DOHH2 (cell line): Measurements from ENCODE around the gene R3HDM2.

Experiments
- H3F3A ChIP-seq: fragments of 200-600 bp; sonication (generic), shearing (Covaris generic); 2 replicates; pipeline ENCODE4 v1.6.0; 2016; ENCODE audit warnings: antibody characterized with exemption, mild to moderate bottlenecking; ENCODE audit not compliant: control insufficient read depth, insufficient read depth
- H3K27ac ChIP-seq: fragments of 200-600 bp; sonication (generic); 2 replicates; pipeline ENCODE4 v1.5.1; 2014; ENCODE audit warnings: low read depth, mild to moderate bottlenecking, low read length, moderate library complexity
- H3K27me3 ChIP-seq: fragments of 200-600 bp; sonication (generic); 2 replicates; pipeline ENCODE4 v1.6.1; 2014; ENCODE audit warnings: mild to moderate bottlenecking, low read length, mixed read lengths; ENCODE audit not compliant: control insufficient read depth
- H3K36me3 ChIP-seq: fragments of 200-600 bp; sonication (generic); 2 replicates; pipeline ENCODE4 v1.6.1; 2014; ENCODE audit warnings: mild to moderate bottlenecking, low read length, moderate library complexity, mixed read lengths; ENCODE audit not compliant: control insufficient read depth
- H3K4me1 ChIP-seq: fragments of 200-600 bp; sonication (generic); 2 replicates; pipeline ENCODE4 v1.6.1; 2014; ENCODE audit warnings: mild to moderate bottlenecking, low read length, mixed read lengths; ENCODE audit not compliant: control insufficient read depth
- H3K4me2 ChIP-seq: fragments of 200-600 bp; sonication (generic); 2 replicates; pipeline ENCODE4 v1.6.0; 2014; ENCODE audit warnings: mild to moderate bottlenecking, low read length, moderate library complexity
- H3K4me3 ChIP-seq: fragments of 200-600 bp; sonication (generic); 2 replicates; pipeline ENCODE4 v1.5.1; 2014; ENCODE audit warnings: mild to moderate bottlenecking, low read length, mixed read lengths
- H3K79me2 ChIP-seq: fragments of 200-600 bp; sonication (generic); 2 replicates; pipeline ENCODE4 v1.6.1; 2014; ENCODE audit warnings: mild to moderate bottlenecking, low read length, mixed read lengths; ENCODE audit not compliant: control insufficient read depth
- H3K9me2 ChIP-seq: fragments of 200-600 bp; sonication (generic); replicated peaks from 2 replicates; pipeline ENCODE4 v1.6.1; 2014; ENCODE audit warnings: mild to moderate bottlenecking, low read length, mixed read lengths; ENCODE audit not compliant: control insufficient read depth
- H3K9me3 ChIP-seq: fragments of 200-600 bp; sonication (generic); 2 replicates; pipeline ENCODE4 v1.6.1; 2014; ENCODE audit warnings: antibody characterized with exemption, low read length, mixed read lengths; ENCODE audit not compliant: control insufficient read depth, insufficient read depth
- H4K20me1 ChIP-seq: fragments of 200-600 bp; sonication (generic); 2 replicates; pipeline ENCODE4 v1.6.0; 2014; ENCODE audit warnings: low read depth, mild to moderate bottlenecking, antibody characterized with exemption, low read length, moderate library complexity; ENCODE audit not compliant: control insufficient read depth, insufficient read depth
- CTCF ChIP-seq: fragments of 200-600 bp; sonication (generic); IDR thresholded peaks from one replicate; pipeline ENCODE4 v1.5.1; 2014; ENCODE audit warnings: antibody characterized with exemption, mild to moderate bottlenecking, low read depth, low read length; ENCODE audit not compliant: poor library complexity, severe bottlenecking
- EZH2phosphoT487 ChIP-seq: fragments of 200-600 bp; sonication (generic); IDR thresholded peaks from 2 replicates; pipeline ENCODE4 v1.6.1; 2017; ENCODE audit warnings: borderline replicate concordance, mild to moderate bottlenecking, antibody characterized with exemption, low read length, moderate library complexity, mixed read lengths

R3HDM2 gene

DNA sequence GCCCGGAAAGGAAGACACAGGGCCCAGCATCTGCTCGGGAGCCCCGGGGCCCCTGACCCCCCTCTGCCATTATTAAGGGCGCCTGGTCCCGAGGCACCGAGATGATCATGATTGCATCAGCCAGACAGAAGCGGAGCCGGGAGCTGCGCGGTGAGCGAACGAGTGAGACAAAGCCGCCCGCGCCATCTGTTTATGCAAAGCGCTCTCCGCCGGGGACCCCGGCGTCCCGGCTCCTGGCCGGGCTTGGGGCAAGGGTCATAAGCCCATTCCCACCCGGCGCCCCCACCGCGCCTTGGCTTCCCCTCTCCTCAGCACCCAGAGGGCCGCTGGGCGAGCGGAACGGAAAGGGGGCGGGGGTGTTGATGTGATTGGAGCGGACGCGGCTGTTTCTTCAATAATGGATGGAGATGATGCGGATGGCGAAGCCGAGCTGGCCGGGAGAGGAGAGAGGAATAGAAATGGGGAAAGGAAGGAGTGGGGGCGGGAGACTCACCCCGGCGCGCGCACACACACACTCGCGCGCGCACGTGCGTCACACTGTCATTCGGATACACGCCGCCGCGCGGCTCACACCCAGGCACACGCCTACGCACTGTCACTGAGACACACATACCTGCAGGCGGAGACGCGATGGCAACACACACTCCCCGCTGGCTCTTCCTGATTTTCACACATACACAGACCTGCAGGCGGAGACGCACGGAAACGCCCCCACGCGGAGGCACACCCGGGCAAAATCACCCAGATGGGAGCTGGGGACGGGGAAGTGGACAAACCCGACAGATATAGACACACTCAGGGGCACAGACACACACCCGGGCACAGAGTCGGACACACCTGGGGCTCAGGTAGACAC is 190.5 kb downstream of the R3HDM2 start:
- Histone ChIP-seq H3K4me3 (peak overlapping the region; percentile 87), H3K9me2 (no peaks in the 10 kb centered on the region), H3F3A (peaks cover 36% of the 10 kb centered on the region), H4K20me1 (no peaks in the 10 kb centered on the region), H3K4me1 (peaks cover 68% of the 10 kb centered on the region), H3K27ac (peak overlapping the region; percentile 98), H3K27me3 (no peaks in the 10 kb centered on the region), H3K79me2 (peaks cover 17% of the 10 kb centered on the region), H3K4me2 (peak overlapping the region; percentile 99), H3K36me3 (peaks cover 23% of the 10 kb centered on the region), H3K9me3 (no peaks in the 10 kb centered on the region)
- TF ChIP-seq CTCF (peak; percentile 38), EZH2phosphoT487 (no peak)

- H3F3A ChIP-seq, result peaks cover 38% of the 10 kb centered on the region
- H3K27me3 ChIP-seq, result no peaks in the 10 kb centered on the region
- peaks cover 26% of the 10 kb centered on the region for H3K36me3 ChIP-seq
- H3K9me2 ChIP-seq, result no peaks in the 10 kb centered on the region
- H3K27ac ChIP-seq, result peak overlapping the region; percentile 98
- peaks cover 75% of the 10 kb centered on the region for H3K4me1 ChIP-seq
- peaks cover 17% of the 10 kb centered on the region for H3K79me2 ChIP-seq
- 0 out of 2 replicates have a peak, but pooled peaks cover 2% of the 10 kb centered on the region for H4K20me1 ChIP-seq
- H3K4me2 ChIP-seq, result peak overlapping the region; percentile 99
- H3K4me3 ChIP-seq, result peak overlapping the region; percentile 87
- no peak for TF ChIP-seq CTCF
- no peak for TF ChIP-seq EZH2phosphoT487
- H3K9me3 ChIP-seq, result no peaks in the 10 kb centered on the region
Observed at GRCh38 chr12:57239587-57240065, 191.2 kb downstream of the R3HDM2 start.

GRCh38 chr12:57238854-57239554 is 191.8 kb downstream of the R3HDM2 start:
- H3K4me2 ChIP-seq, result peak overlapping the region; percentile 99
- peaks cover 44% of the 10 kb centered on the region for H3F3A ChIP-seq
- TF ChIP-seq CTCF (peak; percentile 100), EZH2phosphoT487 (no peak)
- peaks cover 75% of the 10 kb centered on the region for H3K4me1 ChIP-seq
- no peaks in the 10 kb centered on the region for H3K9me3 ChIP-seq
- H3K4me3 ChIP-seq, result peak overlapping the region; percentile 87
- peaks cover 29% of the 10 kb centered on the region for H3K36me3 ChIP-seq
- peaks cover 17% of the 10 kb centered on the region for H3K79me2 ChIP-seq
- 0 out of 2 replicates have a peak, but pooled peaks cover 3% of the 10 kb centered on the region for H4K20me1 ChIP-seq
- peak overlapping the region; percentile 98 for H3K27ac ChIP-seq
- no peaks in the 10 kb centered on the region for H3K9me2 ChIP-seq
- no peaks in the 10 kb centered on the region for H3K27me3 ChIP-seq
